Stimulated activated CD8-positive, alpha-beta memory T cell treated with anti-CD3 and anti-CD28 coated beads, Interleukin-15, amount 100 ng/mL, for 24 hours (primary cell): Measurements from ENCODE around the gene CAPSL.
"Not testable (repeated sequence)": the region's sequence is repeated elsewhere in the genome, so short reads cannot be mapped to it uniquely, and the experiment has no call there.

Source experiments
- DNase-seq: peaks from one replicate; pipeline ENCODE4 v3.0.0-alpha.2; 2020; ENCODE audit warnings: low read depth

CAPSL gene

DNA sequence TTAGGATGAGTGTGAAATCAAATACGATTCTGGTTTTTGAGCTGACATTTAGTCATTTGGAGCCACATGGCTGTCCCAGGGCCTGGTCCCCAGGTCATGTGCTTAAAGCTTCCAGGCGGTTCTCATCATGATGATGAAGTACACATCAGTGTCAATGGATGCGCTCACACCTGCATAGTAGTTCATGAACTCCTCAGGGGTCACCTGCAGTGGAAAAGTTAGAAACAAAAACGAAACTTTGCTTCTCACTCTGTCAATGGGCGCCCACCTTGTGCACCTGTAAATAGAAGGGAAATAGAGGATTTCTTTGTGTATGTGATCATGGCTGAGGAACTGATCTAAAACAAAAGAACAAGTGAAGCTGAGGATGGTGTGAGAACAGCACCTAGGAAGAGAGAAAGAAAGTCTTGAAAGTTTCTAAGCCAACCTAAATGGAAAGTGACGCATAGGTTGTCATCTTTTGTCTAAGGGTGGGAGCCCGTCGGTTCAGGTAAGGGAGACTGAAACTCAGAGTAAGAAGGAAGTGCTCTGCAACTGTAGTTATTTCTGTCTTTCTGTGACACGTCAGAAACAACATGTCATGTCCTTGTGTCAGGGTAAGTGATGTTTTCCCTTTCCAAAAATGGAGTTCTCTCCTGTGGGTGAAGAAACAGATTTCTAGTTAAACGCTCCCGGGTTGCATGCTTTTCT lies 33.8 kb downstream of the CAPSL start:
- no peak for DNase-seq

DNA sequence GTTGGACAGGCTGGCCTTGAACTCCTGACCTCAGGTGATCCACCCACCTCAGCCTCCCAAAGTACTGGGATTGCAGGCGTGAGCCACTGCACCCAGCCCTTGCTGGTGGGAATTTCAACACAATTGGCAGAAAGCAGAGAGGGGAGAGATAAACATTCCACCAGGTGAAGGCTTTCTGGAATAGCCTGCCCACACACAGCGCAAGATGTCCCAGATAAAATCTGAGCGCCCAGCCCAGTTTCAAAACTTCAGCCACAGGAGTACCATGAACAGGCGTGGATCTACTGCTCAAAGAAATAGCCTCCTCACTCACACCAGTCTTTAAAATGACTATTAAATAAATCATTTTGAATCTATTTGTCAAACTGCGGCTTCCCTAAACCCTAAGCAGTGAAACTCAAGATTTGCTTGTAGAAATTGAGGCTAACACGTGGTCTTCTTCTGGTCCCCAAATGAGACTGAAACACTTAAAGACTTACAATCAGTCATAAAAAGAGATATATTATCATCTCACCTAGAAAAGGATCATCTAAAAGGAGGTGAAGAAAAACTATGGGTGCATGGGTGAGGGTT lies 34.7 kb downstream of the CAPSL start:
- no peak for DNase-seq

DNA sequence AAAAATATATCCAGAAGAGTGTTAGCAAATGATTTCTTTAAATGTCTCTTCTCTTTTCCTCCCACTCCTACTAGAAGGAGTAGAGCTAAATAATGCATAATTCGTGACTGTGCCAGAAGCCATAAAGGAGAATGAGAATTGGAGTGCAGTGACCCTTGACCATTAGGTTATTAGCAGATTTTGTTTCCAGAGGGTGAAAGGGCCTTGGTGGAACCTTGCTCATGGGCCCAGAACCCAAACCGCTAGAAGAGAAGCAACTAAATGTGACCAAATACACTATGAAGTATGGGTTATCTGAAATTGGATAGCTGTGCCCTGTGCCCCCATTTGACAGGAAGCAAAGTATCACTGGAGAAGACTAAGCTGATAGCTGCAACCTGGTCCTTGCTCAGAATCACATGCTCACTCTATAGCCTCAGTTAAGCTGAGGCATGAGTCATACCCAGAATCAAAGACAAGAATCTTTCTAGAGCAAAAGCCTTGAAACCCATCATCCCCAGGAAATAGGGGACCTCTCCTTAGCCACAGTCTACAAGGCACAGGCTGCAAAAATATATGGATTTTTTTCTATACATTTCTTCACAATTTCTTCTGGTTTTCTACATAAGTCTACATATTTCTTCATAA lies 36.3 kb downstream of the CAPSL start:
- DNase-seq, result no peak

DNA sequence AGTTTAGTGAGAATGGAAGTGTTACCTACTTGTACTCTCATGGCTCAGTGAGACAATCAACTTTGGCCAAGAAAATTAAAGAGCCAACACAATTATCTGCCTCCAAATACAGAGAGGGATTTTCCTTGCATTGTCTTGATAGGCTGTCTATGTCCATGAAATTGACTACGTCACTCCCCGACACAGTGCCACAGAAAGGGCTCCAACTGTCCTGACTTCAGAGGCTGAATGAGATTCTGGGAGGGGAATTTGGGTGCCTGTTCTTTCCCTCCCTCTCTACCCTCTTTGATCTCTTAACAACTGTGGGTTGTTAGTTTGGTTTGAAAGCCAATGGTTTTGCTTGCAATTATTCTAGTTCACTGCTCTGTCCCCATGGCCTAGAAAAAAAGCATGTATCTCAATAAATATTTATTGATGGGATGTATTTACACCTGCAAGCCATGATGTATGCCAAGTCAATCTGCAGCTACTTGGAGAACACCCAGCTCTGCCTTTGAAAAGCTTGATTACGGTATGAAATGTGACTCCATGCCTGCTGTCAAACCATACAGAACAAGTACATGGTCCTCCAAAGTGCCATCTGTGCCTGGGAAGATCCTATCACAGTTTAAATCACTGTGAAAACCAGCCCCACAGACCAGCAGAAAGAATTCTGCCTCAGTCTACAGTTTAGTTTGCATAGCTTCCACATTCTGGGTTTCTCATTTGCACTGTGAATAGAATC lies 37.3 kb downstream of the CAPSL start:
- no peak for DNase-seq

DNA sequence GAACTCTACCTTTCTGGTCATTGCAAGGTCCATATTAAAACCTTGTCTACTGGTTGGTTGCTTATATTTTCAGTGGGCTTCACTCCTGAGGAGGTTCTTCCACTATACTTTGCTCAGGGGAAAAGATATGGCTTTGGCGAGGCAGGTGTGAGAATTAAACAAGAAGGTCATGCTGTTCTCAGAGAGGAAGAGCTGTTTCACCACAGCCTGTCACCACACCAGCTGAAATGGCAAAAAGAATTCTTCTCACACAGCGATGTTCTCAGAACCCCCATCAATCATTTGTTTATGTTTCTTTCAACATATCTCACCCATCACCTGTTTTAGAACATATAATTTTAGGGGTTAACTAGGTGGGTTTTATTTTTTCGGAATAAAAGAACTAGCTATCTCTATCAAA lies 38.6 kb downstream of the CAPSL start:
- DNase-seq, result no peak

DNA sequence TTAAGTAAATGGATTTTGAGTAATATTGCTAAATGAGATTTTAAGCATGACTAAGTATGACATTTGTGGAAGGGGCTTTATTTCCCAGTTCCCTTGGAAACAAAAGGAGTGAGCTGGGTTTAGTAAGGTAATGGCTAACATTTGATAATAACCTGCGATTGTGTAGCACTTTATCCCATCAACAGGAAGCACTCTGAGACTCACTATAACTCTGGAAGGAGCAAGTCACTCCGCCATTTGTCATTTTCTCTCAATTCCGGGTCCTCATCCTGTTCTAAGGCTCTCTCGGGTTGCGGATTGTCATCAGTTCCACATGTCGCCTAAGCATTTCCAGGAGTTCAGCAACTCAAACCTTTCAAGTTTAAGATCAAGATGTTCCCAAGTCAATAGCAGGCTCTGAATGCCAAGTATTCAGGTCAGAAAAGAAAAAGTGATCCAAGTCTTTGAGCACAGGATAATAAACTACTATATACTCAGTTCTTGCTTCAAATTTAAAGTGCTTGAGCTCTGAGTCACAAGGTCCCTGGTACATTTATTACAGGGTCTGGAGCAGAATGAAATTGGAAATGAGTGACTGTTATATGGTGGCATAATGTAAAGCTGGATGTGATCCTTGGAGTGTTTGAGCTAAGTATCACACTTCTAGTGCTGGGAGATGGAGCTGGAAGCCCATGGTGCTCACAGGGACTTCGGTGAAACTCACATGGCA lies 39.3 kb downstream of the CAPSL start:
- no peak for DNase-seq

DNA sequence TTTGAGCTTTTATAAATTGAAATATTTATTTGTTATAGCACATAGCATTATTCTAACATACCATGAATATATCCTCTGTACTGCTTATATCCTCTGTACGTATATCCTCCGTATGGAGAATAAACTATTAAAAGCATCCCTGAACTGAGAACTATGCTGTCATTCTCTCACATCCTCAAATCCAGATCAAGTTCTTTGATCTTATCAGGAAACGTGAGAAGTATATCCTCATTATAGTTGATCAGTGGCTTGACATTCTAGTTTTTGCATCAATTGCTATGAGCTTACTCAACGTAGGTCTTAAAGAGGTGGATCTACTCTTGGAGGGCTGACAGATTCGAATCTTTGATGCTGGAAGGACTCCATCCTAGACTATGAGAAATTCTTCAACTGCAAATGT lies 44.3 kb downstream of the CAPSL start:
- no peak for DNase-seq

DNA sequence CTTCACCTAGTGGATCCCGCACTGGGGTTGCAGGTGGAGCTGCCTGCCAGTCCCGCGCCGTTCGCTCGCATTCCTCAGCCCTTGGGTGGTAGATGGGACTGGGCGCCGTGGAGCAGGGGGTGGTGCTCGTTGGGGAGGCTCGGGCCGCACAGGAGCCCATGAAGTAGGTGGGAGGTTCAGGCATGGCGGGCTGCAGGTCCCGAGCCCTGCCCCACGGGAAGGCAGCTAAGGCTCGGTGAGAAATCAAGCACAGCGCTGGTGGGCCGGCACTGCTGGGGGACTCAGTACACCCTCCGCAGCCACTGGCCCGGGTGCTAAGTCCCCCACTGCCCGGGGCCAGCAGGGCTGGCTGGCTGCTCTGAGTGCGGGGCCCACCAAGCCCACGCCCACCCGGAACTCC lies 45.6 kb downstream of the CAPSL start:
- not testable (repeated sequence) for DNase-seq

DNA sequence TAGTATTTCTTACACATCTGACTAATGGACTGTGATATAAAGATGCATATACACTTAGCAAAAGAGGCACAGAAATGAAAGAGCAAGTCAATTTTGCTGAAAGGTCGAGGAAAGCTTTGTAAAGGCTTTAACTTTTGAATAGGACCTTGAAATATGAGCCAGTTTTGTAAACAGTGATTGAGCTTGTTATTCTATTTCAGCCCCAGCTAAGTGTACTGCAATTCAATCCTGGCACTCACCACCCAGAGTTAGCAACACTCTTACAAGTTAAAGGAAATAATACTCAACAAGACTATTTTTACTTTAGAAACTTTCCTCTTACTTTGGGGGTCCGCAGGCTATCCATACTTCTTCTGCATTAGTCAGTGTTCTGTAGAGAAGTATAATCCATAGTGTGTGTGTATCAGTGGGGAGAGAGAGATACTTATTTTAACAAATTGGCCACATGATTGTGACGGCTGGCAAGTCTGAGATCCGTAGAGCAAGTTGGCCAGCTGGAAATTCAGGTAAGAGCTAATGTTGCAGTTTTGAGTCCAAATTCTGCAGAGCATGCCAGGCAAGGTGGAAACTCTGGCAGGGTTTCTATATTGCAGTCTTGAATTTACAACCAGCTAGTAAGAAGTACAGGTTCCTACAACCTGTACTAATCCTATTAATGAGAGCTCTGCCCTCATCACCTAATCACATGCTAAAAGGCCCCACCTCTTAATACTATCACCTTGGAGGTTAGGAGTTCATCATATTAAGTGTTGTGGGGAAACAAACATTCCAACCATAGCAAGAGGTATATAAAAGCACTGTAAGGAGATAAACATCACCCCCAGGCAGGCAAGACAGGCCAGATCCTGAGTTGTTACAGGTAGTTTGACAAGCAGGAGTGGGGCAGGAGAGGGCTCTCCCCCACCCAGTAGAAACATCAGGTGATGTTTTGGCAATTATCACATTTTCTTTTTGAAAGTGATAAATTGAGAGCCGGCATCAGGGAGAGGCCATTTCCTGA lies 48.1 kb downstream of the CAPSL start:
- DNase-seq, result no peak

DNA sequence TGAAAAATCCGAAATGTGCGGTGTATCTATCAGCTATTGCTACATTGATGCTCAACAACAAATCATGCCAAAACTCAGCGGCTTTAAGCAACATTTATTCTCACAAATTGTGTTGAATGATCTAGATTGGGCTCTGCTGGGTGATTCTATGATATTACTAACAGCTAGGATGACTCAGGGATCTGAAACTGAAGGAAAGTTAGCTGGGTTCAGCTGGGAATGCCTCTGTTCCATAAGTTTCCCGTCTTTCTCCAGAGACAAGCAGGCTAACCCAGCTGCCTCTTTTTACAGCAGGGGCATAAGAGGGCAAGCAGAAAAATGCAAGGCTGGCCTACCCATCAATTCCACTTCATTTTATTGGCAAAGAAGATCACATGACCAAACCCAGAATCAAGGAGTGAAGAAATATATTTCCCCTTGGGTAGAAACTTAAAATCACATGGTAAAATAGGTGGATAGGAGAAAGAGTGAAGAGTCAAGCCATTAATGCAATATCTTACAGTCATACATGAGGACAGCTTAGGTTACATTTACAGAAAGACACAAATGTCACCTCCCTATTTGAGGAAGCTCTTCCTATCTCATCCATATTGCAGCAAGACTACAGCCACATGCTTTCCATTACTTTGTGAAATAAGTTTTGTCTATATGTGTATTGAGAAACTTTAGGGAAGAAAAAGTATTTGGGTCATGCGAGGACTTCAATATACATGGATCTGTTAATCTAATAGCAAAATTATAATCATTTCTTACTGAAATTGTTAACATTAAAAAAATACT lies 50.9 kb downstream of the CAPSL start:
- no peak for DNase-seq

DNA sequence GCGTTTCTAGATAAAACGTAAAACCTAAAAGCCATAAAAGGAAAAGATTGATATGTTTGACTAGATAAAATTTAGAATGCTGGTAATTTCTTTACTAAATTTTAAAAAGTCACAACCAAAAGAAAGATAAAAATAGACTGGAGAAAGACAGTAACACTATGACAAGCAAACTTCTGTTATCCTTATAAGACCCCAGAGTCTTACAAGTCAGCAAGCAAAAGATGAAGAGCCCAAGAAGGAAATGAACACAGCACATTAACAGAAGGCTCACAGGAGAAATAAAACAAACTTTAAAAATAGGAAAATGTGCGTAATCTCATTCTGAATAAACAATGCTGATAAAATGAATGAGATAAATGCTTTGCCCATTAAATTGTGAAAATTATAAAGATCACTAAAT lies 52.0 kb downstream of the CAPSL start:
- no peak for DNase-seq

DNA sequence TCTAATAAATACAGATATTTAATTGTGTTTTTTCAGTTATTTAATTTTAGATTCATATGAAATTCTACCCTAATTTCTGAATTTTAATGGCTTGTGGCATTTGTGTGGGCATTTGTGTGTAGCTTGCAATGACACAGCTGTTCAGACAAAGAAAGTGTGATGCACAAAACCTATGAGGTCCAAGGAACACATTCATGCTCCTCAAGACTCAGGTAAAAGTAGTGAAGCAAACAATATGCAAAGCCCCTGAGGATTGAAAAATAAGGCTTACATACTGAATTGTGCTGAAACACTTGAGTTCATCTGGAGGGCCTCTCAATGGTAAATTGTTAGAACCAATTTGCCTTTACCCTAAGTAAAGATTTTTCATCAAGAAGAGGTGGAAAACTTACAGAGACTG lies 53.6 kb downstream of the CAPSL start:
- no peak for DNase-seq

DNA sequence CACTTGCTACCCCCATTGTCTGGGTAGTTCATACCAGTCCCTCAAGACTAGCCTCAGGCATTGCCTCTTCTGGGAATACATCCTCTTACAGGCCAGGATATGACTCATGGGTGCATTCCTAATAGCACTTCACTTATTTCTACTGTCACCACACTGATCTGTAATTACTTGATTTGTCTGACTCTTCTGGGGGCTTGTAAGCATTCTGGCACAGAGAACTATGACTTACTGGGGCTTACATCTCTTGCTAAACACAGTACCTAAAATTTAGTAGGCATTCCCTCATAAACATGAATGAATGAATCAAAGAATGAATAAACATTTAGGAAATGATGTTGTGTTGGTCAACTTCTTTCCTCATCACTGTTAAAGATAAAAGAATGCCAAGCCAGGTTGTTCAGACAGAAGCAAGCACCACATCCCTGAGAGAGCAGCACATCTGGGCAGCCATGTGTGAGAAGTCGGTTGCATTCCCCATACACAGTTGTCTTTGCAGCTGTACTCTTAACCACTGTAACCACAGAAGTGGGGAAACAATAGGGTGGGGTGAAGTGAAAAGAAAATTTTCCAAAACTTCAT lies 54.1 kb downstream of the CAPSL start:
- no peak for DNase-seq

DNA sequence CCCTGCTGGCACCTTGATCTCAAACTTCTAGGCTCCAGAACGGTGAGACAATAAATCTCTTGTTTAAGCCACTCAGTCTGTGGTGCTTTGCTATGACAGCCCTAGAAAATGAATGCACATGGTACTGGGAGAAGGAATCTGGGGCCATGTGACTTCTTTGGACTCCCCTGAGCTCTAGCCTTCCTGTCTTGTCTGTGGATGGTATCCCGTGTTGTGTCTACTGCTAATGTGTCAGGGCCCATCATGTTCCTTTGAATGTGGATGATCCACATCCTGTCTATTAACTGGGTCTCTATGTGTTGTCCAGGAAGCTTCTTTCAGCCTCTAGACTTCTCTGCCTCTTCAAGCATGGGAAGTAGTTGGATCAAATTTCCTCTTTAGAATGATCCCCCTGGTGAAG lies 56.7 kb downstream of the CAPSL start:
- DNase-seq, result no peak

DNA sequence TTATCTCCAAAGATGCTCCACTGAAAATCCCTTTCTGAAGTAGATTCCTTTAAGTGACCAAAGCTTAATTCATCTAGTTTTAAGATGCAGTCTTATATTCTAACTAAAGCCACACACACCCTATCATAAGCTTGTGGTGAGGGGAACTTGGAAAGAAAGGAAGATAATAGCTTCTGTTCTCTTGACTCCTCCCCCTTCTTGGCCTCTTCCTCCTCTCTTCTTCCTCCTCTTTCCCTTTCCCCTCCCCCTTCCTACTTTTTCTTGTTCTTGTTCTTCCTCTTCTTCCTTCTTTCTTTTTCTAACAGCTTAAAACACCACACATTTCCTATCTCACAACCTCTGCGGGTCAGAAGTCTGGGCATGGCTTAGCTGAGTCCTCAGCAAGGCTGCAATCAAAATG lies 58.3 kb downstream of the CAPSL start:
- no peak for DNase-seq

DNA sequence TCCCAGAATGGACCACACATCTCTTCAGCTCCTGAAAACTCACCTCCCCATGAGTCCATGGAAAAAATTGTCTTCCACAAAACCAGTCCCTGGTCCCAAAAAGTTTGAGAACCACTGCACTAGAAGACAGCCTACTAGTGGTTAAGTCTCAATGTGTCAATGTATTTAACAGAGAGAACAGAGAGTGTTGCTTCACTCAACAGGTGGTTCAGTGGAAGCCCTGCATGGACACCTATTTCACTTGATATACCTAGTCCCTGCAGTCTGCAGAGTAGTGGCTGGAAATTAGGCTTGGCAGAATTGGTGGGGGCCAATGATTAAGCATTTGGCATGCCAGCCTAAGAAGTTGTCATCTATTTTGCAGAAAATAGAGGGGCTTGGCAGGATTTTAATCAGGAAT lies 58.8 kb downstream of the CAPSL start:
- no peak for DNase-seq

DNA sequence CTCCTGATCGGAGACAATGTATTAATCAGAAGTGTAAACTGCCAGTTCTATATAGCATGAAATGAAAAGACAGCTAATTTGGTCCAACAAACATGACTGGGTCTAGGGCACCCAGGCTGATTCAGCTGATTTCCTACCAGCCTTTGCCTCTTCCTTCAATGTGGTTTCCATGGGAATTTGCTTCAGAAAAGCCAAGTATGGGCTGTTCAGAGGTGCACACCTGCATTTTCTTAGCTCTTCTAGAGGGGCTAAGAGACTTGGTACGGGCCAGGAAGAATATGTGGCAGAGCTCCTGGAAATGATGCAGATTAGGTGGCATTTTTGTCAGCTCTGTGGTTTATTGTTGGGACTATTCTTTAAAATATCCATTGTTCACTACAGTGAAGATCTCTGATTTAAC lies 59.3 kb downstream of the CAPSL start:
- no peak for DNase-seq

DNA sequence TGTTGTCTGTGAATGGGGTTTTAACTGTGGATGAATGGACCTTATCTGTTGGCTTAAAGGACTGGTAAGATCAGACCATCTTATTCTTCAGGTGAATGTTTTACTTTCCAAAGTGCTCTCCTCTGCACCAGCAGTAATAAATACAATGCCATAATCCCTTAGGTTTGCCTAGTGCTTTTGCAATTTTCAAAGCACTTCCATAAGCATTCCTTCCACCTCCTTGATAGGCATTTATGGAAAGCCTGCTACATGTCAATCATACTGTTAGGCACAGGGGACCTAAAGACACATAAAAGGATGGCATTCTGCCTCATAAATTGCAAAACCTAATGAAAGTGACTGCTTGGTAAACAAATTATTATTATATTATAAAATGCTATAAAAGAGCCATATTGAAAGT lies 60.3 kb downstream of the CAPSL start:
- DNase-seq, result no peak

DNA sequence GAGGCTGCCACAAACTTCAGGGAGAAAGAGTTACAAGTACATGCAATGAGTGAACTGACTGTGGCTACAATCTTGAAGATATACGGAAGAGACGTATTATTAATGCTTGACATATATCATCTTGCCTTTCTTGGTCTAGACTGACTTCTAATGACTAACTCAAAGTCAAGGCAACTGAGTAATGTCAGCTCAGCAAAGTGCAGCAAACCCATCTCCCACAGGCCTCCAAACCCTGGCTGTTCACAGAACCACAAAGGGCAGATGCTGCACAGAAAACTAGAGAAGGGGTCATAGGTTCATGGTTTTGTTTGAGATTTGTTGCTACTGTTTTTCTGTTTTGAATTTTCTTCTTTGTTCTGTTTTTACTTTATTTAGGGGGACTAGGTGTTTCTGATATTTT lies 60.8 kb downstream of the CAPSL start:
- DNase-seq, result no peak

DNA sequence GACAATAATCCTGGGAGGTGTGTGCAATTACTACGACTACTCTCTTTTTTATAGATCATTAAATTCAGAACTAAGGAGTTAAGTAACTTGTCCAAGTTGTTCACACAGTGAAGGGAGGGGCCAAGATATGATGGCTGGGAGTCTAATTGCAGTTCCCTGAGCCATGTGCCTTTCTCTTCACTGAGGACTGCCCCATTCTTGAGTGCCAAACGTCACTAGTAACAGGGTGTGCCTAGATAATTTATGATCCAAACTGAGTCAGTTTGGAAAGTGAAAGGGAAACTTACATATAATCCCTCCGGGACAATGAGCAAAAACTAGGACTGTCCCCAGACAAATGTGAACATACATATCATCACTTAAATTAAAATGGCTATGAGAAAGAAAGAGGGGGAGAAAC lies 61.5 kb downstream of the CAPSL start:
- DNase-seq, result no peak
